ENCODE results near the gene NSD2.
"Not testable (repeated sequence)": the region's sequence is repeated elsewhere in the genome, so short reads cannot be mapped to it uniquely, and the experiment has no call there.

NSD2 gene

GRCh38 chr4:1833307-1834046, 37.7 kb upstream of the NSD2 start:
- Histone ChIP-seq H3K9ac (ENCODE audit: low read length) (no peak overlapping the region), H3K27ac (ENCODE audit: low read depth, low read length) (no peak overlapping the region), H3K4me3 (ENCODE audit: low read length) (no peak overlapping the region), H3K27me3 (ENCODE audit: control insufficient read depth, insufficient read depth, low read length) (no peaks in the 10 kb centered on the region), H3K4me1 (ENCODE audit: control insufficient read depth, insufficient read depth, low read length) (no peaks in the 10 kb centered on the region), H3K36me3 (ENCODE audit: control insufficient read depth, insufficient read depth, low read length) (peaks cover 31% of the 10 kb centered on the region)

GRCh38 chr4:1834047-1834775, 37.0 kb upstream of the NSD2 start:
- Histone ChIP-seq H3K4me1 (ENCODE audit: control insufficient read depth, insufficient read depth, low read length) (no peaks in the 10 kb centered on the region), H3K36me3 (ENCODE audit: control insufficient read depth, insufficient read depth, low read length) (peaks cover 32% of the 10 kb centered on the region), H3K27ac (ENCODE audit: low read depth, low read length) (peak overlapping the region; percentile 7), H3K27me3 (ENCODE audit: control insufficient read depth, insufficient read depth, low read length) (no peaks in the 10 kb centered on the region), H3K9ac (ENCODE audit: low read length) (no peak overlapping the region), H3K4me3 (ENCODE audit: low read length) (no peak overlapping the region)

GRCh38 chr4:1835836-1836235, 35.4 kb upstream of the NSD2 start:
- not testable (repeated sequence) for H3K4me3 ChIP-seq (ENCODE audit: low read length); H3K27ac ChIP-seq (ENCODE audit: low read depth, low read length)
- peaks cover 34% of the 10 kb centered on the region for H3K36me3 ChIP-seq (ENCODE audit: control insufficient read depth, insufficient read depth, low read length)

DNA sequence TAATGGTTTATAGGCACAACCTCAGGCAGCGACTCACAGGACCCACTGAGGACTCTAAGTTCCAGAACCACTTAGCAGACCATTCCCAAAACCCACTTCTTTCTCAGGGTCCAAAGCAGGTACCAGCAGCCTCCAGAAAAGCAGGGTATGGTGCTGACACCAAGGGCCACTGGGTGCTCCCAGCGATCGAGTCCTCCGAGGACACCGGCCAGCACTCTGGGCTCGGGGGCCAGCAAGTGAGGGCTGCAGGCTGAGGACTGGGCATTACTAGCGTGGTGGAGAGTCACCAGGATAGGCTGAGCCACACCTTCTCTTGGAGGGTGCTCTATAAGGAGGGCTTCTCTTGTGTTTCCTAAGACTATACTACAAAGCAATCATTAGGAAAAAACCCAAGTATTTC, 34.5 kb upstream of the NSD2 start:
- H3K36me3 ChIP-seq (ENCODE audit: control insufficient read depth, insufficient read depth, low read length): peaks cover 30% of the 10 kb centered on the region
- H3K27me3 ChIP-seq (ENCODE audit: control insufficient read depth, insufficient read depth, low read length): no peaks in the 10 kb centered on the region
- H3K4me3 ChIP-seq (ENCODE audit: low read length): no peak overlapping the region
- no peaks in the 10 kb centered on the region for H3K4me1 ChIP-seq (ENCODE audit: control insufficient read depth, insufficient read depth, low read length)
- H3K9ac ChIP-seq (ENCODE audit: low read length): no peak overlapping the region
- H3K27ac ChIP-seq (ENCODE audit: low read depth, low read length): no peak overlapping the region

More at GRCh38 chr4:1835836-1836235, 35.4 kb upstream of the NSD2 start:
- not testable (repeated sequence) for H3K9ac ChIP-seq (ENCODE audit: low read length); H3K4me1 ChIP-seq (ENCODE audit: control insufficient read depth, insufficient read depth, low read length); H3K27me3 ChIP-seq (ENCODE audit: control insufficient read depth, insufficient read depth, low read length)

GRCh38 chr4:1837069-1837468, 34.1 kb upstream of the NSD2 start:
- Histone ChIP-seq H3K27ac (ENCODE audit: low read depth, low read length) (no peak overlapping the region), H3K36me3 (ENCODE audit: control insufficient read depth, insufficient read depth, low read length) (peaks cover 31% of the 10 kb centered on the region), H3K4me3 (ENCODE audit: low read length) (no peak overlapping the region), H3K9ac (ENCODE audit: low read length) (no peak overlapping the region), H3K27me3 (ENCODE audit: control insufficient read depth, insufficient read depth, low read length) (no peaks in the 10 kb centered on the region), H3K4me1 (ENCODE audit: control insufficient read depth, insufficient read depth, low read length) (no peaks in the 10 kb centered on the region)

- Histone ChIP-seq H3K9ac (ENCODE audit: low read length) (no peak overlapping the region), H3K4me3 (ENCODE audit: low read length) (no peak overlapping the region), H3K4me1 (ENCODE audit: control insufficient read depth, insufficient read depth, low read length) (no peaks in the 10 kb centered on the region), H3K27me3 (ENCODE audit: control insufficient read depth, insufficient read depth, low read length) (no peaks in the 10 kb centered on the region), H3K27ac (ENCODE audit: low read depth, low read length) (no peak overlapping the region), H3K36me3 (ENCODE audit: control insufficient read depth, insufficient read depth, low read length) (peaks cover 28% of the 10 kb centered on the region)
These were observed 31.9 kb upstream of the NSD2 start for GRCh38 chr4:1839282-1839681.

- H3K36me3 ChIP-seq (ENCODE audit: control insufficient read depth, insufficient read depth, low read length): peaks cover 18% of the 10 kb centered on the region
- no peak overlapping the region for H3K27ac ChIP-seq (ENCODE audit: low read depth, low read length)
These were observed 29.8 kb upstream of the NSD2 start for GRCh38 chr4:1841201-1841886.

DNA sequence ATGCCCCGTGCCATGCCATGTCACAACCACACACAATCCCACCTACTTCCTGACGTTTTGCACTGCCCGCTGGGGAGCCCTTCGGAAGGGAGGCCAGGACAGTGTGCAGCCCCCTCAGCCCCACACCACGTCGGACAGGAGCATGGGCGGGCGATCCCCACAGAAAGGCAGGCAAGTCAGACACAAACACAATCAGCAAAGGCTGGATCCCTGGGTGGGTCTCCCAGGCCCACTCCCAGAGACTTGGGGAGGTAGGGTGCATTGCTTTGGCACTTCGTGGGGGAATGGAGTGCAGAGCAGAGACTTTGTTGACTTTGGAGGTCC, 29.3 kb upstream of the NSD2 start:
- no peak overlapping the region for H3K27ac ChIP-seq (ENCODE audit: low read depth, low read length)
- H3K9ac ChIP-seq (ENCODE audit: low read length): no peak overlapping the region
- H3K36me3 ChIP-seq (ENCODE audit: control insufficient read depth, insufficient read depth, low read length): peaks cover 18% of the 10 kb centered on the region
- no peak overlapping the region for H3K4me3 ChIP-seq (ENCODE audit: low read length)
- no peaks in the 10 kb centered on the region for H3K4me1 ChIP-seq (ENCODE audit: control insufficient read depth, insufficient read depth, low read length)
- no peaks in the 10 kb centered on the region for H3K27me3 ChIP-seq (ENCODE audit: control insufficient read depth, insufficient read depth, low read length)

More at GRCh38 chr4:1841201-1841886, 29.8 kb upstream of the NSD2 start:
- no peak overlapping the region for H3K9ac ChIP-seq (ENCODE audit: low read length)
- no peak overlapping the region for H3K4me3 ChIP-seq (ENCODE audit: low read length)
- H3K27me3 ChIP-seq (ENCODE audit: control insufficient read depth, insufficient read depth, low read length): no peaks in the 10 kb centered on the region
- H3K4me1 ChIP-seq (ENCODE audit: control insufficient read depth, insufficient read depth, low read length): no peaks in the 10 kb centered on the region

- Histone ChIP-seq H3K4me3 (ENCODE audit: low read length) (no peak overlapping the region), H3K27me3 (ENCODE audit: control insufficient read depth, insufficient read depth, low read length) (no peaks in the 10 kb centered on the region), H3K4me1 (ENCODE audit: control insufficient read depth, insufficient read depth, low read length) (no peaks in the 10 kb centered on the region), H3K9ac (ENCODE audit: low read length) (no peak overlapping the region), H3K27ac (ENCODE audit: low read depth, low read length) (no peak overlapping the region), H3K36me3 (ENCODE audit: control insufficient read depth, insufficient read depth, low read length) (peaks cover 18% of the 10 kb centered on the region)
These were observed 28.8 kb upstream of the NSD2 start for GRCh38 chr4:1842339-1842895.

DNA sequence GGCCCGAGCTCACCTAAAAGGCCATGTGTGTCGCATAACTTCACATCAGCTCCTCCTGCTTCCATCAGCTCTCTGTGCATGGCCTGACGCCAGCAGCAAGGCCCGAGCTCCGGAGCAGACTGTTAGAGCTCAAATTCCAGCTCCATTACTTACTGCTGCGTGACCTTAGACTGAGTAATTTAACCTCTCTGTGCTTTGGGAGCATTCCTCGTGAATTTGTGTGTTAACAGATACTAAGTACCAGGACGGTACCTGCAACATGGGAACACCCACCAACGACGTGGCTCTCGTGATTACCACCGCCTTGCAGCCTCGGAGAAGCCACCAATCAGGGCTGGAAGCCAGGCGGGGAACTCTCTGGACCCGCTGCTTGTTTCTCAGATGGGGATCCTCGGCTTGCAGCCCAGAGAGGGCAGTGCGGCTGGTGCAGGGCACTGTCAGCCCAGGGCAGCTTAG, 28.2 kb upstream of the NSD2 start:
- peaks cover 18% of the 10 kb centered on the region for H3K36me3 ChIP-seq (ENCODE audit: control insufficient read depth, insufficient read depth, low read length)
- no peak overlapping the region for H3K27ac ChIP-seq (ENCODE audit: low read depth, low read length)
- no peak overlapping the region for H3K9ac ChIP-seq (ENCODE audit: low read length)
- no peaks in the 10 kb centered on the region for H3K27me3 ChIP-seq (ENCODE audit: control insufficient read depth, insufficient read depth, low read length)
- no peaks in the 10 kb centered on the region for H3K4me1 ChIP-seq (ENCODE audit: control insufficient read depth, insufficient read depth, low read length)
- no peak overlapping the region for H3K4me3 ChIP-seq (ENCODE audit: low read length)

- Histone ChIP-seq H3K27ac (ENCODE audit: low read depth, low read length) (no peak overlapping the region), H3K9ac (ENCODE audit: low read length) (no peak overlapping the region), H3K4me1 (ENCODE audit: control insufficient read depth, insufficient read depth, low read length) (no peaks in the 10 kb centered on the region), H3K27me3 (ENCODE audit: control insufficient read depth, insufficient read depth, low read length) (no peaks in the 10 kb centered on the region), H3K4me3 (ENCODE audit: low read length) (no peak overlapping the region), H3K36me3 (ENCODE audit: control insufficient read depth, insufficient read depth, low read length) (peaks cover 18% of the 10 kb centered on the region)
These were observed 27.3 kb upstream of the NSD2 start for GRCh38 chr4:1843852-1844251.

GRCh38 chr4:1844618-1845017, 26.6 kb upstream of the NSD2 start:
- not testable (repeated sequence) for H3K4me3 ChIP-seq (ENCODE audit: low read length); H3K9ac ChIP-seq (ENCODE audit: low read length); H3K27me3 ChIP-seq (ENCODE audit: control insufficient read depth, insufficient read depth, low read length); H3K4me1 ChIP-seq (ENCODE audit: control insufficient read depth, insufficient read depth, low read length); H3K27ac ChIP-seq (ENCODE audit: low read depth, low read length)
- peaks cover 14% of the 10 kb centered on the region for H3K36me3 ChIP-seq (ENCODE audit: control insufficient read depth, insufficient read depth, low read length)

All from rectal smooth muscle tissue (tissue), 1 donor.